GM19193 (cell line): ENCODE measurements around the gene PAK1.

Experiments used
- POLR2A ChIP-seq: IDR thresholded peaks from 4 replicates; pipeline ENCODE4 v1.6.1; 2011; ENCODE audit not compliant: insufficient read depth, insufficient read length; ENCODE audit errors: extremely low read depth

Gene PAK1

GRCh38 chr11:77425346-77425745 lies 48.5 kb downstream of the PAK1 start:
- no peak for TF ChIP-seq POLR2A

- no peak for TF ChIP-seq POLR2A
These were observed 49.2 kb downstream of the PAK1 start for GRCh38 chr11:77424644-77425043.

GRCh38 chr11:77423624-77424023 lies 50.3 kb downstream of the PAK1 start:
- no peak for TF ChIP-seq POLR2A

- TF ChIP-seq POLR2A = no peak
These were observed 51.2 kb downstream of the PAK1 start for GRCh38 chr11:77422687-77423086.

GRCh38 chr11:77421041-77421723 lies 52.7 kb downstream of the PAK1 start:
- no peak for TF ChIP-seq POLR2A

GRCh38 chr11:77418971-77419597 lies 54.8 kb downstream of the PAK1 start:
- no peak for TF ChIP-seq POLR2A

- no peak for TF ChIP-seq POLR2A
These were observed 55.5 kb downstream of the PAK1 start for GRCh38 chr11:77418155-77418970.

GRCh38 chr11:77416357-77416756 lies 57.5 kb downstream of the PAK1 start:
- no peak for TF ChIP-seq POLR2A

- no peak for TF ChIP-seq POLR2A
These were observed 59.9 kb downstream of the PAK1 start for GRCh38 chr11:77413850-77414460.

GRCh38 chr11:77412814-77413213 lies 61.1 kb downstream of the PAK1 start:
- TF ChIP-seq POLR2A = no peak

- TF ChIP-seq POLR2A = peak; percentile 78
These were observed 62.0 kb downstream of the PAK1 start for GRCh38 chr11:77411717-77412441.

GRCh38 chr11:77411137-77411707 lies 62.7 kb downstream of the PAK1 start:
- no peak for TF ChIP-seq POLR2A

GRCh38 chr11:77410076-77410827 lies 63.6 kb downstream of the PAK1 start:
- no peak for TF ChIP-seq POLR2A

- no peak for TF ChIP-seq POLR2A
These were observed 64.8 kb downstream of the PAK1 start for GRCh38 chr11:77409046-77409445.
